GM23338 (cell line): ENCODE data around the gene HSD11B2. TPM values are rescaled to one million over a fixed set of nuclear protein-coding genes. Genes with fewer than 3 reads are reported as not detected.

Source experiments
- ATAC-seq: fragments of 200-7000 bp; cut with Tn5 transposase; 3 replicates; pipeline ENCODE4 v1.9.1; 2020
- DNase-seq: peaks from one replicate; pipeline ENCODE4 v3.0.0-alpha.2; 2015; ENCODE audit warnings: low spot score
- H2AFZ ChIP-seq: fragments of 200-600 bp; sonication (generic); 2 replicates; pipeline ENCODE4 v1.8.0; 2016; ENCODE audit warnings: antibody characterized with exemption, mild to moderate bottlenecking, moderate library complexity
- H3F3A ChIP-seq: fragments of 200-600 bp; sonication (generic); replicated peaks from 2 replicates; pipeline ENCODE4 v1.8.0; 2017; ENCODE audit warnings: antibody characterized with exemption, mixed run types, low read depth
- H3K27ac ChIP-seq: fragments of 200-600 bp; sonication (generic); 2 replicates; pipeline ENCODE4 v1.6.1; 2016; ENCODE audit warnings: low read depth
- H3K27me3 ChIP-seq: fragments of 200-600 bp; sonication (generic); 2 replicates; pipeline ENCODE4 v1.8.0; 2016; ENCODE audit warnings: mild to moderate bottlenecking, mixed run types, moderate library complexity; ENCODE audit not compliant: insufficient read depth
- H3K36me3 ChIP-seq: fragments of 200-600 bp; sonication (generic); 2 replicates; pipeline ENCODE4 v1.8.0; 2016; ENCODE audit warnings: mild to moderate bottlenecking; ENCODE audit not compliant: insufficient read depth
- H3K4me1 ChIP-seq: fragments of 200-600 bp; sonication (generic); 2 replicates; pipeline ENCODE4 v1.8.0; 2016; ENCODE audit warnings: mild to moderate bottlenecking, moderate library complexity; ENCODE audit not compliant: insufficient read depth
- H3K4me2 ChIP-seq: fragments of 200-600 bp; sonication (generic); 2 replicates; pipeline ENCODE4 v1.7.1; 2017; ENCODE audit warnings: mixed run types
- H3K4me3 ChIP-seq: fragments of 200-600 bp; sonication (generic); 2 replicates; pipeline ENCODE4 v1.6.1; 2016; ENCODE audit warnings: mixed run types
- H3K79me2 ChIP-seq: fragments of 200-600 bp; sonication (generic); replicated peaks from 2 replicates; pipeline ENCODE4 v1.8.0; 2017; ENCODE audit warnings: mild to moderate bottlenecking; ENCODE audit not compliant: insufficient read depth
- H3K9me2 ChIP-seq: fragments of 200-600 bp; sonication (generic); 2 replicates; pipeline ENCODE4 v1.8.0; 2017; ENCODE audit not compliant: insufficient read depth
- H4K20me1 ChIP-seq: fragments of 200-600 bp; sonication (generic); replicated peaks from 2 replicates; pipeline ENCODE4 v1.8.0; 2017; ENCODE audit warnings: mild to moderate bottlenecking; ENCODE audit not compliant: insufficient read depth
- H3K27ac Mint-ChIP-seq: 2 replicates; pipeline ENCODE4 v1.8.0; 2020; ENCODE audit warnings: inconsistent platforms, mild to moderate bottlenecking, moderate library complexity, mixed read lengths
- H3K27me3 Mint-ChIP-seq: 3 replicates; pipeline ENCODE4 v1.8.0; 2022; ENCODE audit warnings: low read depth, mild to moderate bottlenecking, moderate library complexity, mixed read lengths, inconsistent platforms; ENCODE audit not compliant: insufficient read depth, poor library complexity
- H3K36me3 Mint-ChIP-seq: 3 replicates; pipeline ENCODE4 v1.8.0; 2021; ENCODE audit warnings: low read depth, mild to moderate bottlenecking, inconsistent platforms, moderate library complexity, mixed read lengths
- H3K4me1 Mint-ChIP-seq: 3 replicates; pipeline ENCODE4 v1.8.0; 2020; ENCODE audit warnings: mild to moderate bottlenecking, inconsistent platforms, mixed read lengths
- H3K4me3 Mint-ChIP-seq: 3 replicates; pipeline ENCODE4 v1.8.0; 2021; ENCODE audit warnings: moderate library complexity, mild to moderate bottlenecking, inconsistent platforms, mixed read lengths
- H3K9me3 Mint-ChIP-seq: 3 replicates; pipeline ENCODE4 v1.8.0; 2020; ENCODE audit warnings: moderate library complexity, mild to moderate bottlenecking, inconsistent platforms, mixed read lengths
- CREB1 ChIP-seq: fragments of 250-450 bp; sonication (Bioruptor Pico); IDR thresholded peaks from 2 replicates; pipeline ENCODE4 v1.5.0; 2020; ENCODE audit warnings: low read depth, mild to moderate bottlenecking, moderate library complexity
- CTCF ChIP-seq, 2 experiments: fragments of 200-600 bp in 1 of 2; sonication (generic) in 1 of 2; conservative IDR thresholded peaks; 2 replicates each; pipeline versions ENCODE4 v1.5.1 to v1.6.1; 2016 to 2017; ENCODE audit warnings: antibody characterized with exemption in 2 of 2, low read depth in 2 of 2, mild to moderate bottlenecking in 2 of 2, moderate library complexity in 1 of 2
- EZH2 ChIP-seq: fragments of 200-600 bp; sonication (generic); IDR thresholded peaks from one replicate; pipeline ENCODE4 v1.8.0; 2017; ENCODE audit warnings: antibody characterized with exemption, mild to moderate bottlenecking, low read depth; ENCODE audit not compliant: unreplicated experiment
- EZH2phosphoT487 ChIP-seq: fragments of 200-600 bp; sonication (generic); IDR thresholded peaks from one replicate; pipeline ENCODE4 v1.8.1; 2018; ENCODE audit warnings: antibody characterized with exemption; ENCODE audit not compliant: unreplicated experiment
- NANOG ChIP-seq: IDR thresholded peaks from 2 replicates; pipeline ENCODE4 v1.6.1; 2016; ENCODE audit warnings: antibody characterized with exemption, borderline replicate concordance
- STAT1 ChIP-seq: IDR thresholded peaks from one replicate; pipeline ENCODE4 v1.6.1; 2016; ENCODE audit warnings: antibody characterized with exemption; ENCODE audit not compliant: unreplicated experiment
- ZNF114 ChIP-seq: fragments of 250-450 bp; sonication (Bioruptor Pico); IDR thresholded peaks from 2 replicates; pipeline ENCODE4 v1.5.0; 2020; ENCODE audit warnings: mild to moderate bottlenecking, moderate library complexity
- ZNF331 ChIP-seq: fragments of 250-450 bp; sonication (Bioruptor Pico); IDR thresholded peaks from 2 replicates; pipeline ENCODE4 v1.5.0; 2020; ENCODE audit warnings: low read depth, mild to moderate bottlenecking, moderate library complexity
- polyA plus RNA-seq: library from polyadenylated mRNA; unstranded; fragments of >200 nt; fragmentation: Nextera tagmentation; extraction: Ambion mirVana; gene quantifications from 2 replicates; pipeline ENCODE4 v1.2.1, GENCODE V29; 2016
- total RNA-seq: library from RNA; depleted of rRNA; stranded (reverse); fragments of >200 nt; shearing (Covaris generic); gene quantifications from 2 replicates; pipeline ENCODE4 v1.2.3, GENCODE V29; 2014
- TF ChIP-seq, protein P1 (sequence below): IDR thresholded peaks from 2 replicates; pipeline ENCODE4 v1.6.1; 2016; ENCODE audit warnings: antibody characterized with exemption
- TF ChIP-seq, protein P2 (sequence below): IDR thresholded peaks from one replicate; pipeline ENCODE4 v1.6.1; 2018; ENCODE audit warnings: antibody characterized with exemption; ENCODE audit not compliant: unreplicated experiment

The HSD11B2 gene
- total and polyA plus RNA-seq, 2 experiments from 2014 or later = 14.8 to 23.0 TPM

GRCh38 chr16:67446968-67447507 lies 16.1 kb downstream of the HSD11B2 start:
- Mint-ChIP-seq H3K27me3 (peaks cover 21% of the 10 kb centered on the region), H3K36me3 (peaks cover 17% of the 10 kb centered on the region), H3K27ac (no peak overlapping the region), H3K4me1 (peaks cover 6% of the 10 kb centered on the region), H3K4me3 (no peak overlapping the region), H3K9me3 (peaks cover 3% of the 10 kb centered on the region; the same call in 1 of the 3 replicates)
- H3K79me2 ChIP-seq = no peaks in the 10 kb centered on the region
- no peak overlapping the region for H3K27ac ChIP-seq
- DNase-seq (no peak), ATAC-seq (no peak)
- H3F3A ChIP-seq = no peaks in the 10 kb centered on the region
- H3K36me3 ChIP-seq = no peaks in the 10 kb centered on the region
- H3K4me3 ChIP-seq = no peak overlapping the region
- H4K20me1 ChIP-seq = no peaks in the 10 kb centered on the region; the same call in 1 of the 2 replicates
- H3K27me3 ChIP-seq = no peaks in the 10 kb centered on the region
- TF ChIP-seq NANOG = no peak
- no peak for TF ChIP-seq CREB1 (CRISPR knock-in tag)
- no peak for TF ChIP-seq STAT1
- TF ChIP-seq ZNF114 (CRISPR knock-in tag) = no peak
- TF ChIP-seq EZH2phosphoT487 = no peak
- TF ChIP-seq, protein P1, sequence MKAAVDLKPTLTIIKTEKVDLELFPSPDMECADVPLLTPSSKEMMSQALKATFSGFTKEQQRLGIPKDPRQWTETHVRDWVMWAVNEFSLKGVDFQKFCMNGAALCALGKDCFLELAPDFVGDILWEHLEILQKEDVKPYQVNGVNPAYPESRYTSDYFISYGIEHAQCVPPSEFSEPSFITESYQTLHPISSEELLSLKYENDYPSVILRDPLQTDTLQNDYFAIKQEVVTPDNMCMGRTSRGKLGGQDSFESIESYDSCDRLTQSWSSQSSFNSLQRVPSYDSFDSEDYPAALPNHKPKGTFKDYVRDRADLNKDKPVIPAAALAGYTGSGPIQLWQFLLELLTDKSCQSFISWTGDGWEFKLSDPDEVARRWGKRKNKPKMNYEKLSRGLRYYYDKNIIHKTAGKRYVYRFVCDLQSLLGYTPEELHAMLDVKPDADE = no peak
- TF ChIP-seq, protein P2, sequence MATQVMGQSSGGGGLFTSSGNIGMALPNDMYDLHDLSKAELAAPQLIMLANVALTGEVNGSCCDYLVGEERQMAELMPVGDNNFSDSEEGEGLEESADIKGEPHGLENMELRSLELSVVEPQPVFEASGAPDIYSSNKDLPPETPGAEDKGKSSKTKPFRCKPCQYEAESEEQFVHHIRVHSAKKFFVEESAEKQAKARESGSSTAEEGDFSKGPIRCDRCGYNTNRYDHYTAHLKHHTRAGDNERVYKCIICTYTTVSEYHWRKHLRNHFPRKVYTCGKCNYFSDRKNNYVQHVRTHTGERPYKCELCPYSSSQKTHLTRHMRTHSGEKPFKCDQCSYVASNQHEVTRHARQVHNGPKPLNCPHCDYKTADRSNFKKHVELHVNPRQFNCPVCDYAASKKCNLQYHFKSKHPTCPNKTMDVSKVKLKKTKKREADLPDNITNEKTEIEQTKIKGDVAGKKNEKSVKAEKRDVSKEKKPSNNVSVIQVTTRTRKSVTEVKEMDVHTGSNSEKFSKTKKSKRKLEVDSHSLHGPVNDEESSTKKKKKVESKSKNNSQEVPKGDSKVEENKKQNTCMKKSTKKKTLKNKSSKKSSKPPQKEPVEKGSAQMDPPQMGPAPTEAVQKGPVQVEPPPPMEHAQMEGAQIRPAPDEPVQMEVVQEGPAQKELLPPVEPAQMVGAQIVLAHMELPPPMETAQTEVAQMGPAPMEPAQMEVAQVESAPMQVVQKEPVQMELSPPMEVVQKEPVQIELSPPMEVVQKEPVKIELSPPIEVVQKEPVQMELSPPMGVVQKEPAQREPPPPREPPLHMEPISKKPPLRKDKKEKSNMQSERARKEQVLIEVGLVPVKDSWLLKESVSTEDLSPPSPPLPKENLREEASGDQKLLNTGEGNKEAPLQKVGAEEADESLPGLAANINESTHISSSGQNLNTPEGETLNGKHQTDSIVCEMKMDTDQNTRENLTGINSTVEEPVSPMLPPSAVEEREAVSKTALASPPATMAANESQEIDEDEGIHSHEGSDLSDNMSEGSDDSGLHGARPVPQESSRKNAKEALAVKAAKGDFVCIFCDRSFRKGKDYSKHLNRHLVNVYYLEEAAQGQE = no peak
- no peak for TF ChIP-seq EZH2
- H3K4me1 ChIP-seq = no peaks in the 10 kb centered on the region
- no peak overlapping the region for H2AFZ ChIP-seq
- no peak overlapping the region for H3K4me2 ChIP-seq
- no peaks in the 10 kb centered on the region for H3K9me2 ChIP-seq

- Mint-ChIP-seq H3K27ac (no peak overlapping the region), H3K27me3 (peaks cover 21% of the 10 kb centered on the region), H3K9me3 (peaks cover 3% of the 10 kb centered on the region; the same call in 1 of the 3 replicates), H3K4me1 (peaks cover 6% of the 10 kb centered on the region), H3K36me3 (peaks cover 17% of the 10 kb centered on the region), H3K4me3 (no peak overlapping the region)
- Histone ChIP-seq H3K27ac (no peak overlapping the region), H3K4me2 (no peak overlapping the region), H2AFZ (no peak overlapping the region), H3K79me2 (no peaks in the 10 kb centered on the region), H3K4me3 (no peak overlapping the region), H3K4me1 (no peaks in the 10 kb centered on the region), H3F3A (no peaks in the 10 kb centered on the region), H4K20me1 (no peaks in the 10 kb centered on the region; the same call in 1 of the 2 replicates), H3K9me2 (no peaks in the 10 kb centered on the region), H3K27me3 (no peaks in the 10 kb centered on the region), H3K36me3 (no peaks in the 10 kb centered on the region)
- TF ChIP-seq CTCF (conservative IDR thresholded peaks at IDR 0.05; ENCODE audit: low read depth in 2 of 2) (peak; percentile 53 to 79), ZNF331 (CRISPR knock-in tag) (no peak)
- DNase-seq (peak; percentile 61), ATAC-seq (peak; percentile 35)
Observed at GRCh38 chr16:67447508-67448076, 16.7 kb downstream of the HSD11B2 start.
